Measurements from ENCODE around the gene DUSP22.
"Not testable (repeated sequence)": the region's sequence is repeated elsewhere in the genome, so short reads cannot be mapped to it uniquely, and the experiment has no call there.

Gene DUSP22

DNA sequence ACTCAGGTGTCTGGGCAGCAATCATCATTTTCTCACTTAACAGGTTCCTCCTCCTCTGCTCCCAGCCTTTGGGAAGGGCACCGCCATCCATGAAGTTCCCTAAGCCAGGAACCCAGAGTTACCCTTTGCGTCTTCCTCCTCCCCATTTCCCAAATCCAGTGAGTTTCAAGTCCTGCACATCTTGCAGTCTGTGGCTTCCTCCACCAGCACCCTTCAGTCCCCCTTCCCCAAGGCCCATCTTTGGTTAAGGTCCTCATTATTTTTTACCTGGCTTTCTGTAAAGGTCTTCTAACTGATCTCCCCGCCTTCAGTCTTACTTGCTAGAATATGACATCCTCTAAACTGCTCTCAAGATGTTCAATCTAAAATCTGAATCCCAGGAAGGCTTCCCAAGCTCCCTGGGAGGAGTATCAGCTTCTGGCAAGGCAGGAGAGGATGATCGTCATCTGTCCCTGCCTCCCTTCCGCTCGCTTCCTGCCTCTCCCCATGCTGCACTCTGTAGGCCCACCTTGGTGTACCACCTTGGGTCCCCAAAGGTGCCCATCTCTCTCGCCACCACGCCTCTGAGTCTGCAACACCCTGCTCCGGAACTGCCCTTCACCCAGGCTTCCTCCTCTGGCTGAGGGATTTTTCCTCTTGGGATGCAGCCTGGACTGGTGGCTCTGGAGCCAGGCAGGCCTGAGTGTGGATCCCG is 11.4 kb upstream of the DUSP22 start:
- no peak overlapping the region for H3K27ac ChIP-seq
- TF ChIP-seq, protein P1, sequence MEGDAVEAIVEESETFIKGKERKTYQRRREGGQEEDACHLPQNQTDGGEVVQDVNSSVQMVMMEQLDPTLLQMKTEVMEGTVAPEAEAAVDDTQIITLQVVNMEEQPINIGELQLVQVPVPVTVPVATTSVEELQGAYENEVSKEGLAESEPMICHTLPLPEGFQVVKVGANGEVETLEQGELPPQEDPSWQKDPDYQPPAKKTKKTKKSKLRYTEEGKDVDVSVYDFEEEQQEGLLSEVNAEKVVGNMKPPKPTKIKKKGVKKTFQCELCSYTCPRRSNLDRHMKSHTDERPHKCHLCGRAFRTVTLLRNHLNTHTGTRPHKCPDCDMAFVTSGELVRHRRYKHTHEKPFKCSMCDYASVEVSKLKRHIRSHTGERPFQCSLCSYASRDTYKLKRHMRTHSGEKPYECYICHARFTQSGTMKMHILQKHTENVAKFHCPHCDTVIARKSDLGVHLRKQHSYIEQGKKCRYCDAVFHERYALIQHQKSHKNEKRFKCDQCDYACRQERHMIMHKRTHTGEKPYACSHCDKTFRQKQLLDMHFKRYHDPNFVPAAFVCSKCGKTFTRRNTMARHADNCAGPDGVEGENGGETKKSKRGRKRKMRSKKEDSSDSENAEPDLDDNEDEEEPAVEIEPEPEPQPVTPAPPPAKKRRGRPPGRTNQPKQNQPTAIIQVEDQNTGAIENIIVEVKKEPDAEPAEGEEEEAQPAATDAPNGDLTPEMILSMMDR (conservative IDR thresholded peaks at IDR 0.05): no peak

DNA sequence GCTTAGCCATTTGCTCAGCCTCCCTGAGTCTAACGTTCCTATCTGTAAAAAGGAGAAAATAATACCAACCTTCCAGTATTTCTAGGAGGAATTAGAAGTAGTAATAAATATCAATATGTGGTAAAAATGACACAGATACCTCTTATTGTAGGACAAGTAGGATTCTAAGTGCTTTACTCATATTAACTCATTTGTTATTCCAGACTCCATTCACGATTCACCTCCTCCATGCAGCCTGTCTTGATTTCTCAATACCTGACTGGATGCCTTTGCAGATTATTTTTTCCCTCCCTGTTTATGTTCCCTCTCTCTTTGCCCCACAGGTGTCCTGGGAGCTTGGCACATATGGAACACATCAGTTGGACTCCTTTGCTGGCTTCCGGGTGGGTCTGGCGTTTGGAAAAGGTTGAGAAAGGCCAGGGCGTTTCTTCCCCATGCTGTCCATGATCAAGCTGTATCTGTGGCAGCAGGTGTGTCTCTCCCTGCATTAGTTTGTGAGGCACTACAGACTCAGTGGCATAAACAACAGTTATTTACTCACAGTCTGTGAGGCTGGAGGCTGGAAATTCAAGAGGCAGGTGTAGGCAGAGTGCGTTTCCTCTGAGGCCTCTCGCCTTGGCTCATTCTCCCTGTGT is 10.7 kb upstream of the DUSP22 start:
- TF ChIP-seq, protein P1 (conservative IDR thresholded peaks at IDR 0.05): no peak
- H3K27ac ChIP-seq: no peak overlapping the region

DNA sequence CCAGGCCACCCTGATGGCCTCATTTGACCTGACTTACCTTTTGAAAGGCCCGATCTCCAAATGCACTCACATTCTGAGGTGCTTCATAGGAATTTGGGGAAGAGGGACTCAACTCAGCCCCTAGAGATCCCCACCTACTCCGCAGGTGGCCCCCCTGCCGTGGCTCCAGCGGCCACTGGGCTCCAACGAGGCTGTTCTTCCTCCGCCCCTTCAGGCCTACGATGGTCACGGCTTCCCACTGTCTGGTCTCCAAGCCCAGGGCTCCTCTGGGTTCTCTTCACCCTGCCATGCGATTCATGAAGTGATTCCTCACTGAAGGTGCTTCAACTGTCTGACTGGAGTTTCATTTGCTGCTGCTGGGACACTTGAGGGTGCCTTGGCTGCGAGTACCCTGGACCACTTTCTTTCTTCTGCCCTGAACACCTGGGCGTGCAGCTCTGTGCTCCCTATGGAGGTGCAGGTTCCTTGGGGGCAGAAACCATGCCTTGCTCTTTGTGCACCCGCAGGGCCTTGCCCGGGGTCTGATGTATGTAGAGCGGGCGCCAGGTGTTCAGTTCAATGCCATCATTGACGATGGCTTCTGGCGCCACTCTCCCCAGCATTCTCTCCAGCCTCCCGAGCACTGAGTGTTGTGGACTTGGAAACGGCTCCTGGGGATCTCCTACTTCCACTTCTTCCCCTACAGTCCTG is 10.0 kb upstream of the DUSP22 start:
- no peak overlapping the region for H3K27ac ChIP-seq
- TF ChIP-seq, protein P1 (conservative IDR thresholded peaks at IDR 0.05): no peak

DNA sequence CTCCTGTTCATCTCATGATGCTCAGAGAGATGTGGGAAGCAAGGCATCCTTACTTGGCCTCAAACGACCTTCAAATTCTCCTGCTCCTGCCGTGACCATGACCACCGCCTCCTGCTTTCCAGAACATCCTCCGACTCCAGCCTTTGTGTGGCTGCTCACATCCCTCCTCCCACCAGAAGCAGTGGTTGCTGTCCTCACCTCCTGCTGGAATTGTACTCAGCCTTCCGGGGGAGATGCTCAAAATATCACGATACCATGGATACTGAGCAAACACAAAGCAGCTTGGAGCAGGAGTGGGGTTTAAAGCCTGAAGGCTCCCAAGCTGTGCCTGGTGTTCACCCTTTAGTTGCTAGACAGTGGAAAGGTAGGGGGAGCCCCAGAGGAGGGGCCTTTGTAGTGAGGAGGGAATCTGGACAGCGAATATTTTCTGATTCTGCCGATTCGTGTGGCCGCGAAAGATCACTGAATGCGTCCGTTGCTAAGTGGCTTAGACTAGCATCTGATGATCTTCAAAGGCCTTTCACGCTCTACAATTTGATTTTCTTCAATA is 9.3 kb upstream of the DUSP22 start:
- TF ChIP-seq, protein P1 (conservative IDR thresholded peaks at IDR 0.05): no peak
- H3K27ac ChIP-seq: no peak overlapping the region

DNA sequence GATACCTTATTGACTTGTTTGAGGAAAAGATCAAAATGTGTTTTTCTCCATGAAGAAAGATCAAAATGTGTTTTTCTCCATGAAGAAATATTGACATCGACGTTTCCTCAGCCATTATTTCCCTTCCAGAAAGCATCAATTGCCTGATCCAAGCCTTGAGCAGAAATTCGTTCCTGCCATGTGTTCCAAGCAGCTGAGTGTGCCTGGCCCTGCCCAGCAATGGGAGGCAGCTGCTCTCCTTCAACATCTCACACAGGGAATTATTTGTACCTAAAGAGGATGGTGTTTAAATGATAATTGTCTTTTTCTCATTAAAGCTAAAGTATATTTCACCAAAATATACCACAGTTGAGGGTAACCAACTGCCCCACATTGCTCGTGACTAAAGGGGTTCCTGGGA is 7.8 kb upstream of the DUSP22 start:
- H3K27ac ChIP-seq: no peak overlapping the region
- TF ChIP-seq, protein P1 (conservative IDR thresholded peaks at IDR 0.05): no peak

DNA sequence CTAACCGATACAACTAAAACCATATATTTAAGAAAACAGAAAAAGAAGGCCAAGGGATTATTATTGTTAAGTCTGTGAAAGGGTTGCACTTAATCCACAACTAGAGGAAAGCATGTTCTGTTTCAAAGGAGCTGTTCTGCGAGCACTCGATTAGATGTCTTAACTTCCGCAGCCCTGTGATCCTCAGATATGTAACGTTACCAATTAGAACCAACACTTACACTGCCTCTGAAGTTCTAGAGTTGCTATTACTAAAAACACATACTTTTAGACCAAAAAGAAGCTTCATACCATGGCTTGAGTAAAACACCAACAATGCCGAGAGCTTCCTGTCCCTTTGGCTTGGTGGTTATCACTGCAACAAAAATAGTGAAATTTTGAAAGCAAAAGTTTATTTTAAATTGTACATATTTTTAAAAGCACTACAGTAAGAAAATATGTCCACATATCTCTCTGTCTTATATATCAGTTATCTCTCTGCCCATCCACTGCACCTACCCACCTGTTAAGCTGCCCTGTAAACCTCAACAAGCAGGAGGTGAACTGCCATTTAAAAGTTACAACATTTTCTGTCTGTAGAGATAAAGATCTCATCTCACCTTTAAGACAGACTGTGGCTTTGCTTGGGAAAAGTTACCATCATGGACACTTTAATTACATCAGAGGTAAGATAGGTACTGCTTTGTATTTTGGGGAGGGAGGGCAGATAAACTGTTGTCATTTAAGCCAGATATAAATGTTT is 7.1 kb upstream of the DUSP22 start:
- H3K27ac ChIP-seq: no peak overlapping the region
- TF ChIP-seq, protein P1 (conservative IDR thresholded peaks at IDR 0.05): no peak

DNA sequence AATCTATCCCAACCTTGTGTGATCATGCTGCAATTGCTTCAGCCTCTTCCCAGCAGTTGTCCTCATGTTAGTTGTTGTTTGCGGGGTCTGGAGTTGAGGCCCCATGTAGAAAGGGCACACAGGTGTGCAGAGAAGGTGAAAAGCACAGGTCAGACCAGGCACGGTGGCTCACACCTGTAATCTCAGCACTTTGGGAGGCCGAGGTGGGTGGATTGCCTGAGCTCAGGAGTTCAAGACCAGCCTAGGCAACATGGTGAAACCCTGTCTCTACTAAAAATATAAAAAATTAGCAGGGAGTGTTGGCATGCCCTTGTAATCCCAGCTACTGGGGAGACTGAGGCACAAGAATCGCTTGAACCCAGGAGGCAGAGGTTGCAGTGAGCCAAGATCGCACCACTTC is 6.4 kb upstream of the DUSP22 start:
- H3K27ac ChIP-seq: not testable (repeated sequence)
